H1 (cell line): ENCODE data around the gene BIRC5. TPM values are rescaled to one million over a fixed set of nuclear protein-coding genes. Genes with fewer than 3 reads are reported as not detected.

ENCODE experiments used
- CTCF ChIA-PET: fragments of 300-600 bp; sonication (Branson Sonifier 250); formaldehyde crosslinking; loops from one replicate; lab custom pipeline; 2021; ENCODE audit not compliant: partially characterized antibody; lab: Charles Lee
- POLR2A ChIA-PET: fragments of 300-600 bp; sonication (Branson Sonifier 250); formaldehyde crosslinking; loops from one replicate; lab custom pipeline; 2021; ENCODE audit warnings: inconsistent platforms; ENCODE audit not compliant: partially characterized antibody; lab: Charles Lee
- DNase-seq, 2 experiments: peaks; one replicate each; pipeline versions ENCODE4 v3.0.0 to v3.0.0-alpha.2; 2010 to 2022; ENCODE audit warnings: low spot score in 2 of 2, low read depth in 1 of 2, mixed read lengths in 1 of 2
- FAIRE-seq: peaks from 2 replicates; lab custom pipeline; 2011; peaks lifted over from hg19 to GRCh38; lab: Jason Lieb, UNC
- H2AFZ ChIP-seq: 2 replicates; pipeline ENCODE4 v1.8.1; 2012; ENCODE audit warnings: low read length, inconsistent platforms
- H2AK5ac ChIP-seq: 2 replicates; pipeline ENCODE4 v1.6.1; 2013; ENCODE audit warnings: low read depth, low read length
- H2BK120ac ChIP-seq: replicated peaks from 2 replicates; pipeline ENCODE3; 2013; ENCODE audit warnings: low read depth, low read length, inconsistent platforms
- H2BK12ac ChIP-seq: 2 replicates; pipeline ENCODE4 v1.6.1; 2013; ENCODE audit warnings: low read depth, low read length
- H2BK15ac ChIP-seq: 2 replicates; pipeline ENCODE4 v1.6.1; 2013; ENCODE audit warnings: low read length
- H2BK20ac ChIP-seq: 2 replicates; pipeline ENCODE4 v1.6.1; 2013; ENCODE audit warnings: low read length
- H2BK5ac ChIP-seq: 2 replicates; pipeline ENCODE4 v1.6.1; 2013; ENCODE audit warnings: low read depth, low read length
- H3K14ac ChIP-seq: 2 replicates; pipeline ENCODE4 v1.6.1; 2013; ENCODE audit warnings: inconsistent platforms; ENCODE audit not compliant: insufficient read length
- H3K18ac ChIP-seq: 2 replicates; pipeline ENCODE4 v1.6.1; 2013; ENCODE audit warnings: low read length; ENCODE audit errors: extremely low read depth
- H3K23ac ChIP-seq: 2 replicates; pipeline ENCODE4 v1.6.1; 2013; ENCODE audit warnings: inconsistent platforms; ENCODE audit not compliant: insufficient read length
- H3K23me2 ChIP-seq: 2 replicates; pipeline ENCODE4 v1.6.1; 2013; ENCODE audit warnings: low read depth, low read length
- H3K27ac ChIP-seq: 2 replicates; pipeline ENCODE4 v1.6.1; 2011; ENCODE audit warnings: low read depth, low read length, inconsistent platforms
- H3K27me3 ChIP-seq, 4 experiments: replicated peaks in 1 of 4; 1 replicate in 1 of 4; 2 replicates in 3 of 4; pipeline versions ENCODE4 v1.6.1 to v1.8.1; 2011 to 2013; ENCODE audit warnings: low read length in 3 of 4, mild to moderate bottlenecking in 3 of 4, inconsistent platforms in 2 of 4, mixed read lengths in 2 of 4, moderate library complexity in 1 of 4; ENCODE audit not compliant: control insufficient read depth in 3 of 4, insufficient read depth in 3 of 4; ENCODE audit errors: extremely low read depth in 1 of 4
- H3K36me3 ChIP-seq, 4 experiments: 2 replicates each; pipeline versions ENCODE4 v1.6.1 to v1.8.1; 2011 to 2013; ENCODE audit warnings: mild to moderate bottlenecking in 4 of 4, low read length in 3 of 4, moderate library complexity in 2 of 4, control low read depth in 1 of 4, inconsistent platforms in 1 of 4; ENCODE audit not compliant: insufficient read depth in 4 of 4, control insufficient read depth in 2 of 4
- H3K4ac ChIP-seq: replicated peaks from 2 replicates; pipeline ENCODE3; 2013; ENCODE audit warnings: low read length, low read depth, mixed read lengths, inconsistent platforms; ENCODE audit not compliant: insufficient read length
- H3K4me1 ChIP-seq, 4 experiments: replicated peaks in 1 of 4; 1 replicate in 1 of 4; 2 replicates in 3 of 4; pipeline versions ENCODE4 v1.6.1 to v1.8.1; 2011 to 2013; ENCODE audit warnings: low read length in 3 of 4, inconsistent platforms in 2 of 4, mixed read lengths in 1 of 4; ENCODE audit not compliant: insufficient read depth in 4 of 4, control insufficient read depth in 3 of 4
- H3K4me2 ChIP-seq, 2 experiments: 2 replicates each; pipeline versions ENCODE4 v1.6.1 to v1.8.1; 2011 to 2013; ENCODE audit warnings: low read depth in 2 of 2, low read length in 2 of 2, control low read depth in 1 of 2, inconsistent platforms in 1 of 2, mild to moderate bottlenecking in 1 of 2; ENCODE audit not compliant: insufficient read depth in 1 of 2
- H3K4me3 ChIP-seq, 4 experiments: fragments of 200-600, 300-600 bp in 1 of 4; sonication (generic), shearing (Covaris generic), sonication (Bioruptor Twin) in 1 of 4; 2 replicates each; pipeline versions ENCODE4 v1.5.1 to v1.8.1; 2011 to 2016; ENCODE audit warnings: low read length in 4 of 4, low read depth in 3 of 4, control low read depth in 2 of 4, inconsistent platforms in 2 of 4, mild to moderate bottlenecking in 2 of 4, mixed read lengths in 1 of 4, moderate library complexity in 1 of 4; ENCODE audit not compliant: insufficient read depth in 2 of 4; ENCODE audit errors: extremely low read depth in 1 of 4
- H3K56ac ChIP-seq: replicated peaks from 2 replicates; pipeline ENCODE3; 2013; ENCODE audit warnings: low read depth, mild to moderate bottlenecking, mixed read lengths, low read length, inconsistent platforms; ENCODE audit not compliant: insufficient read length
- H3K79me1 ChIP-seq: 2 replicates; pipeline ENCODE4 v1.6.1; 2013; ENCODE audit warnings: low read depth, low read length, control low read depth
- H3K79me2 ChIP-seq, 2 experiments: 2 replicates each; pipeline versions ENCODE4 v1.6.1 to v1.8.1; 2012 to 2013; ENCODE audit warnings: low read length in 2 of 2, mild to moderate bottlenecking in 2 of 2, inconsistent platforms in 1 of 2; ENCODE audit not compliant: insufficient read depth in 2 of 2, control insufficient read depth in 1 of 2
- H3K9ac ChIP-seq, 4 experiments: replicated peaks in 1 of 4; 1 replicate in 1 of 4; 2 replicates in 3 of 4; pipeline versions ENCODE4 v1.6.1 to v1.8.1; 2011 to 2013; ENCODE audit warnings: low read depth in 3 of 4, low read length in 3 of 4, control low read depth in 2 of 4, mild to moderate bottlenecking in 2 of 4, moderate library complexity in 2 of 4, inconsistent platforms in 1 of 4; ENCODE audit errors: extremely low read depth in 1 of 4
- H3K9me3 ChIP-seq, 2 experiments: 2 replicates each; pipeline versions ENCODE4 v1.6.1 to v1.8.1; 2012 to 2013; ENCODE audit warnings: mild to moderate bottlenecking in 2 of 2, moderate library complexity in 2 of 2, control low read depth in 1 of 2, inconsistent platforms in 1 of 2, low read depth in 1 of 2, low read length in 1 of 2, mixed read lengths in 1 of 2; ENCODE audit not compliant: insufficient read depth in 2 of 2
- H4K20me1 ChIP-seq, 2 experiments: replicated peaks in 1 of 2; 2 replicates each; pipeline versions ENCODE3 to v1.8.1; 2011 to 2013; ENCODE audit warnings: inconsistent platforms in 2 of 2, low read length in 2 of 2, mild to moderate bottlenecking in 1 of 2; ENCODE audit not compliant: insufficient read depth in 2 of 2, control insufficient read depth in 1 of 2
- H4K5ac ChIP-seq: 2 replicates; pipeline ENCODE4 v1.6.1; 2013; ENCODE audit warnings: low read length, low read depth, mixed read lengths, inconsistent platforms; ENCODE audit not compliant: insufficient read length
- H4K8ac ChIP-seq: 2 replicates; pipeline ENCODE4 v1.8.0; 2013; ENCODE audit warnings: mild to moderate bottlenecking, moderate library complexity, low read length, inconsistent platforms; ENCODE audit not compliant: insufficient read depth; ENCODE audit errors: extremely low read depth
- H4K91ac ChIP-seq: replicated peaks from 2 replicates; pipeline ENCODE3; 2013; ENCODE audit warnings: low read length, mixed read lengths, inconsistent platforms; ENCODE audit not compliant: insufficient read length
- TBP ChIP-seq: IDR thresholded peaks from 2 replicates; pipeline ENCODE4 v1.6.1; 2011; ENCODE audit warnings: low read depth, low read length, improper control_type of control experiment
- WGBS, 2 experiments: shearing (Covaris generic) in 1 of 2; methylation state at CpG; one replicate each; pipeline versions ENCODE4 v1.1.6 to v1.1.7; 2013 to 2015; ENCODE audit warnings: low lambda C conversion rate in 2 of 2, mixed read lengths in 2 of 2, inconsistent platforms in 1 of 2, low coverage in 1 of 2, missing lambda C conversion rate in 1 of 2; ENCODE audit not compliant: insufficient replicate concordance in 2 of 2, insufficient coverage in 1 of 2, insufficient read length in 1 of 2; ENCODE audit errors: extremely low coverage in 1 of 2, missing lambda C conversion rate in 1 of 2; 5-methylcytosine and 5-hydroxymethylcytosine counted together
- polyA plus RNA-seq, 7 experiments: library from polyadenylated mRNA; depleted of rRNA in 3 of 7; stranded (reverse) in 5 of 7; unstranded in 2 of 7; fragments of >200 nt in 5 of 7; fragments of 200-250 nt in 2 of 7; gene quantifications; 1 replicate in 5 of 7; 2 replicates in 1 of 7; 4 replicates in 1 of 7; pipeline versions ENCODE4 v1.2.1 to v1.2.3, GENCODE V29; 2011 to 2013; ENCODE audit warnings: missing spikeins in 2 of 7, mixed read lengths in 2 of 7
- total RNA-seq: library from RNA; stranded (reverse); fragmentation: NEBNext Ultra II Directional; extraction: Animal tissue kit (Norgen Biotek cat#: 25700); gene quantifications from 2 replicates; pipeline ENCODE4 v1.2.1, GENCODE V29; 2021

The BIRC5 gene
- total and polyA plus RNA-seq, 2 of the 8 experiments (the other 6 are each of a cell fraction or from before 2014, with no cell fraction given), result 42.2 to 108 TPM

DNA sequence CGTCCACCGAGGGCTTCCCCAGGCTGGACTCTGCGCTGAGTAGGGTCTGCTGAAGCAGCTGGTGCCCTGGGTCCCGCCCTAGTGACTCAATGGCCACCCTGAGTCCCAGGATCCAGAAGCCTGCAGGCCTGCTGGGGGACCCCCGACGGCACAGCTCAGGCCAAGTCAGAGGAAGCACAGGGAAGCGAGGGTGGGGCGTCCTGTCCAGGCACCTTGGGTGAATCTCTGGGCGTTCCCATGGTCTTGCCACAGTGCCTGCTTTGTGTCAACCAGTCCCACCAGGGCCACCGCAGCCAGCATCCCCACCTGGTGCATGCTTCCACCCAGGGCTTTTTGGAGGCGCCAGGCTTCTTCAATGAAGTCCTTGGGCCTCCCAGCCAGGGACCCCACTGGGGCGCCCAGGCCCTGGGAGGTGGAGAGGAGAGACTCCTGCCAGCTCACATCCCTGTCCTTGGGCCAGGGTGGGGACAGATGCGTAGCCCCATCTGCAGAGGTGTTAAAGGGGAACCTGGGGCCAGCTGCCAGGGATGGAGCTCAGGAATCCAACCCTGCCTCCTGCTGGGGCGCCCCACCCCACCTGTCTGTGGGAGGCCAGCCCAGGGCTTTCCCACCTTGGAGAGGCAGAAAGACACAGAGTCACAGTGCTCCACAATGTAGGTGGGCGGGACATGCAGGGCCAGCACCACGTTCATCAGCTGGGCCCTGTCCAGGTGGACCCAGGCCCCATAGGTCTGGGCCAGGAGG is 35.2 kb downstream of the BIRC5 start:
- DNase-seq (no peak), FAIRE-seq (no peak)
- no peak overlapping the region for H3K4ac ChIP-seq
- H2BK15ac ChIP-seq, result peak overlapping the region; percentile 66; the same call in 1 of the 2 replicates
- H3K36me3 ChIP-seq, result no peaks in the 10 kb centered on the region
- H2BK20ac ChIP-seq, result no peak overlapping the region
- no peak overlapping the region for H2BK120ac ChIP-seq
- POLR2A ChIA-PET, result interaction anchor here (1.5 to 3.1 kb wide), 3 partner anchors 13 to 62 kb away, joined by 4 to 19 read pairs (median 8); partner anchors contain the start of genes AFMID and TK1
- H3K56ac ChIP-seq, result no peak overlapping the region
- no peak overlapping the region for H2BK5ac ChIP-seq
- no peaks in the 10 kb centered on the region for H4K20me1 ChIP-seq
- no peaks in the 10 kb centered on the region for H3K9me3 ChIP-seq
- no peak overlapping the region for H2AFZ ChIP-seq
- H3K23me2 ChIP-seq, result peaks cover 4% of the 10 kb centered on the region; the same call in 1 of the 2 replicates
- no peak overlapping the region for H3K27ac ChIP-seq
- H3K9ac ChIP-seq, result no peak overlapping the region
- H4K5ac ChIP-seq, result no peak overlapping the region
- peaks cover 0 to 23% (median 13%) of the 10 kb centered on the region in 4 experiments; a peak in 5 of 7 replicates for H3K4me1 ChIP-seq
- H3K14ac ChIP-seq, result no peak overlapping the region
- no peak overlapping the region for H3K4me2 ChIP-seq
- H3K79me2 ChIP-seq, result no peaks in the 10 kb centered on the region
- CTCF ChIA-PET, result interaction anchor here (0.6 to 5.6 kb wide), 28 partner anchors 11 to 279 kb away, joined by 3 to 53 read pairs (median 8); partner anchors contain the start of genes BIRC5 and TMEM235
- H4K91ac ChIP-seq, result peak overlapping the region; percentile 42
- H2BK12ac ChIP-seq, result peak overlapping the region; percentile 97; the same call in 1 of the 2 replicates
- no peak for TF ChIP-seq TBP
- TF ChIP-seq, all 59 proteins: peak for 0
- no peak overlapping the region for H3K4me3 ChIP-seq
- H2AK5ac ChIP-seq, result no peak overlapping the region
- no peak overlapping the region for H3K23ac ChIP-seq
- H3K18ac ChIP-seq, result no peak overlapping the region
- no peaks in the 10 kb centered on the region for H3K27me3 ChIP-seq
- 92% methylated on average over 13 of the region's 16 CpGs; no CpG with 5 or more reads in 1 of the 2 experiments for WGBS, 2 experiments
- no peaks in the 10 kb centered on the region for H3K79me1 ChIP-seq
- H4K8ac ChIP-seq, result no peak overlapping the region; the same call in 1 of the 2 replicates
